ENCODE measurements around the gene ADAMTS9. TPM values are rescaled to one million over a fixed set of nuclear protein-coding genes. Genes with fewer than 3 reads are reported as not detected.

The ADAMTS9 gene
- total RNA-seq, 2 donors from 2014 or later = 27.2 to 54.7 TPM

- ATAC-seq = no peak
- Histone ChIP-seq H3K4me1 (no peaks in the 10 kb centered on the region), H3K27me3 (no peaks in the 10 kb centered on the region), H3K27ac (no peak overlapping the region), H3K4me3 (no peak overlapping the region), H3K9me3 (no peaks in the 10 kb centered on the region), H3K36me3 (replicated peaks in 1 of 2; ENCODE audit: insufficient read depth in 1 of 2, low read depth in 2 of 2) (no peaks in the 10 kb centered on the region)
- 82 to 90% methylated on average over 4 of the region's 4 CpGs for WGBS, 2 donors
- intact Hi-C loops (cut with DNase I) = no loop called here
- DNase-seq = no peak
- TF ChIP-seq CTCF (IDR thresholded peaks at IDR 0.05) (no peak), POLR2A (IDR thresholded peaks at IDR 0.05) (no peak)
These were observed 146.0 kb downstream of the ADAMTS9 start for GRCh38 chr3:64541803-64542202.

- intact Hi-C loops (cut with DNase I) = no loop called here
These were observed 148.2 kb downstream of the ADAMTS9 start for GRCh38 chr3:64539451-64540196.

GRCh38 chr3:64536166-64536565 lies 151.6 kb downstream of the ADAMTS9 start:
- no peak overlapping the region for H3K4me3 ChIP-seq
- peaks cover 9% of the 10 kb centered on the region for H3K4me1 ChIP-seq
- no peak overlapping the region for H3K27ac ChIP-seq
- H3K27me3 ChIP-seq = no peaks in the 10 kb centered on the region
- H3K36me3 ChIP-seq (replicated peaks in 1 of 2; ENCODE audit: insufficient read depth in 1 of 2, low read depth in 2 of 2) = no peaks in the 10 kb centered on the region
- ATAC-seq = no peak
- TF ChIP-seq CTCF (IDR thresholded peaks at IDR 0.05) (no peak), POLR2A (IDR thresholded peaks at IDR 0.05) (no peak)
- DNase-seq = no peak
- no peaks in the 10 kb centered on the region for H3K9me3 ChIP-seq
- WGBS, 2 donors = 43 to 44% methylated on average over 2 of the region's 2 CpGs
- intact Hi-C loops (cut with DNase I) = no loop called here

More at GRCh38 chr3:64539451-64540196, 148.2 kb downstream of the ADAMTS9 start:
- Histone ChIP-seq H3K36me3 (replicated peaks in 1 of 2; ENCODE audit: insufficient read depth in 1 of 2, low read depth in 2 of 2) (no peaks in the 10 kb centered on the region), H3K9me3 (no peaks in the 10 kb centered on the region), H3K4me1 (no peaks in the 10 kb centered on the region), H3K4me3 (no peak overlapping the region), H3K27me3 (no peaks in the 10 kb centered on the region), H3K27ac (no peak overlapping the region)
- ATAC-seq = no peak
- peak in 2 of 4 donors; percentile 34 to 46 for DNase-seq
- no peak for TF ChIP-seq POLR2A (IDR thresholded peaks at IDR 0.05)
- no peak for TF ChIP-seq CTCF (IDR thresholded peaks at IDR 0.05)
- 40 to 52% methylated on average over 10 of the region's 10 CpGs for WGBS, 2 donors

GRCh38 chr3:64533617-64534317 lies 154.0 kb downstream of the ADAMTS9 start:
- TF ChIP-seq CTCF (IDR thresholded peaks at IDR 0.05) (peak; percentile 61 to 91 (median 86)), POLR2A (IDR thresholded peaks at IDR 0.05) (no peak)
- DNase-seq (peak; percentile 86 to 90 (median 89)), ATAC-seq (peak; percentile 96)
- peaks cover 9% of the 10 kb centered on the region for H3K4me1 ChIP-seq
- H3K27me3 ChIP-seq = no peaks in the 10 kb centered on the region
- 15 to 20% methylated on average over 13 to 14 of the region's 14 CpGs for WGBS, 2 donors
- no peak overlapping the region for H3K4me3 ChIP-seq
- peak overlapping the region in 1 of 4 donors; percentile 44 for H3K27ac ChIP-seq
- H3K36me3 ChIP-seq (replicated peaks in 1 of 2; ENCODE audit: insufficient read depth in 1 of 2, low read depth in 2 of 2) = no peaks in the 10 kb centered on the region
- H3K9me3 ChIP-seq = no peaks in the 10 kb centered on the region
- intact Hi-C loops (cut with DNase I) = no loop called here
